Hematopoietic multipotent progenitor cell (in vitro differentiated cells): ENCODE data around the gene TENM4. TPM values are rescaled to one million over a fixed set of nuclear protein-coding genes. Genes with fewer than 3 reads are reported as not detected.
"Not testable (repeated sequence)": the region's sequence is repeated elsewhere in the genome, so short reads cannot be mapped to it uniquely, and the experiment has no call there.

Source experiments
- DNase-seq, 3 donors: peaks; one replicate each; pipeline ENCODE4 v3.0.0-alpha.2; 2011 to 2015; ENCODE audit warnings: low read depth in 2 of 3, low spot score in 2 of 3
- total RNA-seq: library from RNA; depleted of rRNA; stranded (reverse); fragments of >200 nt; gene quantifications from one replicate; pipeline ENCODE4 v1.2.3, GENCODE V29; 2012

Gene TENM4
- total RNA-seq, 1 donor: under 0.01 TPM

DNA sequence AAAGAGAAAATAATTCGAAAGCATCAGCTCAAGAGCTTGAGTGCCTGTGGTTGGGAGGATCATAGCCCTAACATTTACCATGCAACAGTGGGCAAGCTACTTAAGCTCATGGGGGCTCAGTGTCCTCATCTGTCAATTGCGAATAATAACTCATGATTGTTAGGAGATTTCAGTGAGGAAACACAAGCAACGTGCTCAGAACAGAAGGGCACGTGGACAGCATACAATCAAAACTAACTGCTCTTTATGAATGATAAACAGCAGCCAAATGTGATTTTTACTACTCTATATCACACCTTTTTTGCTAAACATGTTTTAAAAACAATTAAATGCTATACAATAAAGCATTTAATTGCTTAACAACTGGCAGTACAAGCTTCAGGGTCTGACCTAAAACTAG, 556.1 kb downstream of the TENM4 start:
- DNase-seq: no peak

GRCh38 chr11:78883506-78883905, 557.3 kb downstream of the TENM4 start:
- no peak for DNase-seq

GRCh38 chr11:78879094-78879980, 561.5 kb downstream of the TENM4 start:
- DNase-seq: not testable (repeated sequence)

DNA sequence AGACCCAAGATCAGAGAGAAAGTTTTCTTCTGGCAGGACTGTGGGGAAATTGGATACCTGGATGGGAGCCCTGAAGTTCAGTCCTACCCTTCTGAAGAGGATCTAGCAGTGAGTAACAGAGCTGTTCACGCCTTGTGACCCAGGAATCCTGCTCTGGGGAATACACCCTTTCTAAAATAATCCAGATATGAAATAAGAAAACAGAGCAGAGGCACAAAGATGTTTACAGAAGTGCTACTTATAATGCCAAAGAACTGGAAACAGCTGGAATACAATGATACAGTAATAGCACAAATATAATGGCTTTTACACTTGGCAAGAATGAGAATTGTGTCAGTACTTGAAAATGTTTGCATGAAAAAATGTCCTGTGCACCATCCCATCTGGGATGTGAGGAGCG, 562.2 kb downstream of the TENM4 start:
- DNase-seq: no peak

GRCh38 chr11:78876676-78877075, 564.2 kb downstream of the TENM4 start:
- no peak for DNase-seq

DNA sequence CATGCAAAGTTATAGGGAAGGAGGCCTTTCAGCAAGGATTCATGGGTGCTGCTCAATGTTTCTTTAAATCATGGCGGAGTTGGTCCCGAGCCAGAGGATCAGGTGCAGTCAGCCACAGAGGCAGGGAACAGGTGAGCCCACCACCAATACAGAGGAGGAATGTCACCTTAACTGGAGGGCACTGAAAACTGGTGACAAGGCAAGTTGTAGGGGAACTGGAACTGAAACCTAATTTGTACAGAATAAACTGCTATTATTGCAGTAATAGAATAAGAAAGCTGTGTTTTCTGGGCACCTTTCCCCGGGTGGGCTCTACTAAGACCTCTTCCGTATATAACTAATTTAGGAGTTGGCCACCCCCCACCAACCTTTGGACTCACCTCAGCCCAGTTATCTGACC, 570.2 kb downstream of the TENM4 start:
- no peak for DNase-seq

- no peak for DNase-seq
Observed at GRCh38 chr11:78869293-78869692, 571.5 kb downstream of the TENM4 start.

DNA sequence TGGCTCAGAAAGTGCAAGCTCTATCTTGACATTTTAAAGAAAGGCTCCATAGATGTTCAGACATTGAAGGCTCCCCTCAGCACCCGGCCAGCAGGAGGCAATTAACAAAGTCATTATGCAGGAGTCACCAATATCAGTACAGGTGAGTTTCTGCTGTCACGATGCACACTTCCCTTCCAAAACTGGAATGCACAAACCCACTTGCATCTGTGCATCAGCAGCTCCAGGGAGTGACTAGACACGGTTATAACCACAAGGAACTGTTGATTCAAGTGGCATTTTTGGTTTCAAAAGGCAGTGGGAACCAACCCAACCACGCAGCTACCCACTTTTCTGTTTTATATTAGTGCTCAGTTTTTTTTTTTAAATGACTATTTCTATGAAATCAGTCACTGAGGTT, 572.3 kb downstream of the TENM4 start:
- DNase-seq: no peak

- peak in 1 of 3 donors; percentile 25 for DNase-seq
Observed at GRCh38 chr11:78860720-78861422, 580.0 kb downstream of the TENM4 start.

GRCh38 chr11:78857688-78858087, 583.1 kb downstream of the TENM4 start:
- DNase-seq: no peak

GRCh38 chr11:78856211-78856610, 584.6 kb downstream of the TENM4 start:
- DNase-seq: no peak

- DNase-seq: no peak
Observed at GRCh38 chr11:78855116-78855515, 585.7 kb downstream of the TENM4 start.

GRCh38 chr11:78853521-78853920, 587.3 kb downstream of the TENM4 start:
- DNase-seq: no peak

DNA sequence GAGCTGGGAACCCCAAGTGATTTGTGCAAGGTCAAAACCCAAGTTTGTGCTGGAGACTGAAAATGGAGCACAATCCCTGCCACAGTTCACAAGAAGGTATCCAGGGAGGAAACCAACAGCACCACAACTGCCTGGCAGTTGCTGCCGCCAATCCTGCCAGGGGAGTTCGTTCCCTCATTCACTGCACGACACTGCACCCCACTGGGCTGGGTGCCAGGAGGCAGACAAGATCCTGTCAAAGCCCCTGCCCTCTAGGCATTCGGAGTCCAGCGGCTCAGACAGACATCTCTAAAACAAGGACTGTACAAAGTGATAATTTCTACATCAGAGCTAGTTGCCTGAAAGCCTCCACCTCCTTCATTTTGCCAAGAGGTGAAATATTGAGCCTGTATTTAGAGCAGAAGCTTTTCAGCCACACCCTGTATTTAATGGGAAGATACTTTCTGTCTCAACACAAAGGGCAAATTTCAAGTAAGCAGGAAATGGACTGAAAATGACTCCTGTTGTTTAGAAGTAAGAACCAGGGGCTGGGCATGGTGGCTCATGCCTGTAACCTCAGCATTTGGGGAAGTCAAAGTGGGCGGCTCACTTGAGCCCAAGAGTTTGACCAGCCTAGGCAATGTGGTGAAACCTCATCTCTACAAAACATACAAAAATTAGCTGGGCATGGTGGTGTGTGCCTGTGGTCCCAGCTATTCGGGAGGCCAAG, 588.8 kb downstream of the TENM4 start:
- DNase-seq: no peak

DNA sequence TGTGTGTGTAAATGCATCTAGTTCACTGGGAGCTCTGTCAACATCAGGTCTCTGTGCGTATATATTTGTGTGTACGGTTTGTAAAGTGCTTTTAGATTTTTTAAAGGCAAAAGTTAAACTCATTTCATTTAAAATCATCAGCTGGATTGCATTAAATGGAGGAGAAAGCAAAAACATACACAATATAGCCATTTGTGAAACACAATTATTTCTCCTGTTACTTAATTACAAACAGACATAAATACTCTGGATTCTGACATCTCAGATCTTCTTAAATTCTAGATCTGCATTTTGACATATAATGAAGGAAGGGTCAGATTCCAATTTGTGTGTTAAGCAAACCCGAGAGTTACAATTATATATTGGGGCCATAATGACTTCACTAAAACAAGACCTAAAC, 590.8 kb downstream of the TENM4 start:
- no peak for DNase-seq

DNA sequence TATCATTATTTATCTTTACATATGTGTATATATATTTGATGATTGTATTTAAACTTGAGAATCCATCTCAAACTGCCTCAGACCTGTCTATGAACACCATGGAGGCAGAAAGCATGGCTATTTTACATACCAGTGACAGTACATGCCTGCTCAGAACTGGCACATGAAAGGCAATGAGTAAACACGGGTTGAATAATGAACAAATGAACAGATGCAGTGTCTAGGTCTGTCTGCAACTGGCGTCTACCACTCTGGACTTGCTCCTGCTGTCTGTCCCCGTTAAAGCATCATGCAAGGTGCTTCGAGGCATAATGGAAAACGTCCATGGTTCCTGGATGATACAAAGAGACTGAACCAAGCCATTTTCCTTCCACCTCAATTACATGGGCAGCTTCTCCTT, 594.6 kb downstream of the TENM4 start:
- no peak for DNase-seq

- DNase-seq: no peak
Observed at GRCh38 chr11:78845496-78845895, 595.3 kb downstream of the TENM4 start.

DNA sequence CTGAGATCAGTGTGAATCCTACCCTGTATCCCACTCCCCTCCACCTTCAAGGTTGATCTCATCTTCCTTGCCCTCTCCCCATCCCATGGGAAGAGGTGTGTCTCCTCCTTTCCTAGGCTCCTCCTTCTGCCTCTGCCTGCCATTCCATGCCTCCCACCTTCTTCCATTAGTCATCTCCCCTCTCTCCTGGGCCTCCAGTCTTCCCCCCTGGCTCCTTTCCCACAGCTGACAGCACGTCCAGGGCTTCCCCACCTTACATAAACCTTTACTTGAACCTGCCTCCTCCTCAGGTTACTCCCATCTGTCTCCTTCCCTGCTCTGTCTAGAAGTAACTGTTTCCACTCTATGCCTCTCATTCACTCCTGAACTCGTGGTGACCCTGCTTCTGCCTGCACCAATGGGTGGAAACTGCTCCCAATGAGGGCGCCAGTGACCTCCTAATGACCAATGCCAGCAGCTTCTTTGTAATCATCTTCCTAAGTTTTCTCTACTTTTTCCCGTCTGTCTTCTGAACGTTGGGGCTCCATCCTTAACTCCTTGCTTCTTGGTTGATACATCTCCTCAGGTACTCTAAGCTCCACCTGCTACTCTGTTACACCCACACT, 599.3 kb downstream of the TENM4 start:
- no peak for DNase-seq

DNA sequence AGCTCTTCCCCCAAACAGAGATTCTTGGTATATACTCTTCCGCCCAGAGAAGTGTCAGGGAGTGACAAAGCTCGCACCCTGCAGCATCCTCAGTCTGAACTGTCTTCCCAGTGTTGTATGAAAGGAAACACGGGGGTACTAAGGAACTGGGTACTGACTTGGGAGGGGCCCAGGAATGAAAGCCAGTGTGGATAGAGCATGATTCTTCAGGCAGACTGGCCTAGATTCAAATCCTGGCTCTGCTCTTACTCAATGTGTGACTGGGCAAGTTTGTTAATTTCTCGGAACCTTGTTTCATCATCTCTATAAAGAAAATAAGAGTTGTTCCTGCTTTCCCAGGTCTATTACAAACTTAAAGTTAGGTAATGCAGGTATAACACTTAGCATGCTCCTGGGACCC, 600.2 kb downstream of the TENM4 start:
- no peak for DNase-seq

DNA sequence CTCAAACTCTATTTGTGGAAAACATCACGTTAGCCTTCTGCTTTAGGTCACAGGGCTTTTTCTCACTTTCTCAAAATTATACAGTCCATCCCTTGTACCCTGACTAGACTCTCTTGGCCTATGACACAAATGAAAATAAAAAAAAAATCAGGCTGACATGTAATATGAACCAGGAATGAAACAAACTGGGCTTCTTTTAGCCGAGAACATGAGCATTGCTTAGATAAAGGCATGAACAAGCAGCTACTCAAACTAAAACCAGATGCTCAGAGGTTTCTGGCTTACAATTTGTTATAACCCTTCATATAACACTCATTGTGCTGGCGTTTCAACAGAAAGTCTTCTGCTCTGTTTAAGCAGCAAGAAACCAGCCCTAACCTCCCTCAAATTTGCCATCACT, 600.6 kb downstream of the TENM4 start:
- no peak for DNase-seq

DNA sequence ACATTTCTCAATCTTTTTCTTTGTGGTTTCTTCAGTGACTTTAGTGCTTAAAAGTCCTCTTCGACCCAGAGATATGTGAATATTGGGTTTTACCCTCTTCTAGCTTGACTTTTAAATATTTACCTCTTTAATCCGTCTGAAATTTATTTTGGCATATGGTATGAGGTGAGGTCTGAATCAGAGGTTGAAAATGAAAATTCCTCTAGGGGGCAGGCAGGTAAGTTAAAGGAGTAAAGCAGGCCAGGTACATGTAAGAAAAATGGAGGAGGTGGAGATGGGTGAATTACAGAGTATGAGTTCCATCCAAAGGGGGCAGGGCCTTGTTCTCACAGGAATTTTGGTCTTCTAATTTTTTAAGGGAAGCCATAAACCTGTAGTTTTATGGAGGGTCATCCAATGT, 602.4 kb downstream of the TENM4 start:
- peak in 1 of 3 donors; percentile 5 for DNase-seq
